Measurements from ENCODE around the gene MYH9.

DNA sequence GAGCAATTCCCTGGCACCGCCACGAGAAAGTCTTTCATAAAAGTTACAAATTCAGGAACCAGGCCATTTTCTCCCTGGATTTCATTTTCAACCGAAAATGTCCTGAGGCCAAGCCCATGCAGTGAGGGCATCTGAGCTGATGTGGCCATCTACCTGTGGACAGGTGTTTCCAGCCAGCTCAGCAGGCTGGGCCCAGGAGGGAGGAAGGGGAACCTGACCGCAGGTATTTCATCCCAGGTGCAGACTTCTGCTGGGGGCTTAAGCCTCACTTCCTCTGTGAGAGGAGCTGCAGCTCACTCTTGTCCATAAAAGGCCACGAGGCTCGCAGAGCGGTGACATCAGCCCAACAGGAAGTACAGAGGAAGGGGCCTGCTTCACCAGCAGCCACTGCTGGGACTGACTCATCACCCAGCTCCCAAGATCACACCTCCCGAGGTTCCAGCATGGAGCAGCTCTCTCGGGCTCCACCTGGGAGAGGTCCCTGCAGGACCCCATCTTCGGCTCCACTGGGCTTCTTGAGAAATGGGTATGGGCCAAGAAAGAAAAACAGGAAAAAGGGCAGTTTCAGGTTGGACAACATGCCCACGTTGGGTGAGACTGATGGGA lies 56.4 kb downstream of the MYH9 start:
- no peak for TF ChIP-seq EZH2 (IDR thresholded peaks at IDR 0.05; ENCODE audit: low read depth)
- TF ChIP-seq, protein P1, sequence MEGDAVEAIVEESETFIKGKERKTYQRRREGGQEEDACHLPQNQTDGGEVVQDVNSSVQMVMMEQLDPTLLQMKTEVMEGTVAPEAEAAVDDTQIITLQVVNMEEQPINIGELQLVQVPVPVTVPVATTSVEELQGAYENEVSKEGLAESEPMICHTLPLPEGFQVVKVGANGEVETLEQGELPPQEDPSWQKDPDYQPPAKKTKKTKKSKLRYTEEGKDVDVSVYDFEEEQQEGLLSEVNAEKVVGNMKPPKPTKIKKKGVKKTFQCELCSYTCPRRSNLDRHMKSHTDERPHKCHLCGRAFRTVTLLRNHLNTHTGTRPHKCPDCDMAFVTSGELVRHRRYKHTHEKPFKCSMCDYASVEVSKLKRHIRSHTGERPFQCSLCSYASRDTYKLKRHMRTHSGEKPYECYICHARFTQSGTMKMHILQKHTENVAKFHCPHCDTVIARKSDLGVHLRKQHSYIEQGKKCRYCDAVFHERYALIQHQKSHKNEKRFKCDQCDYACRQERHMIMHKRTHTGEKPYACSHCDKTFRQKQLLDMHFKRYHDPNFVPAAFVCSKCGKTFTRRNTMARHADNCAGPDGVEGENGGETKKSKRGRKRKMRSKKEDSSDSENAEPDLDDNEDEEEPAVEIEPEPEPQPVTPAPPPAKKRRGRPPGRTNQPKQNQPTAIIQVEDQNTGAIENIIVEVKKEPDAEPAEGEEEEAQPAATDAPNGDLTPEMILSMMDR (conservative IDR thresholded peaks at IDR 0.05), result no peak
